Tibial nerve (tissue), 4 donors: ENCODE data around the gene MTLN. TPM values are rescaled to one million over a fixed set of nuclear protein-coding genes. Genes with fewer than 3 reads are reported as not detected.

Experiments used
- DNase-seq, 2 donors: peaks; one replicate each; pipeline ENCODE4 v3.0.0-alpha.2; 2019; ENCODE audit warnings: low spot score in 2 of 2
- H3K27ac ChIP-seq, 4 donors: fragments of 200-600 bp; sonication (generic) in 3 of 4; one replicate each; pipeline ENCODE4 v1.5.1; 2017 to 2019; ENCODE audit warnings: mild to moderate bottlenecking in 1 of 4
- H3K27me3 ChIP-seq, 2 donors: fragments of 200-600 bp; sonication (generic) in 1 of 2; one replicate each; pipeline versions ENCODE4 v1.5.1 to v1.6.0; 2017 to 2019
- H3K36me3 ChIP-seq, 3 donors: fragments of 200-600 bp; sonication (generic); one replicate each; pipeline ENCODE4 v1.5.1; 2018 to 2019
- H3K4me1 ChIP-seq, 4 donors: fragments of 200-600 bp; sonication (generic) in 3 of 4; one replicate each; pipeline ENCODE4 v1.5.1; 2017 to 2019
- H3K4me3 ChIP-seq, 4 donors: fragments of 200-600 bp; sonication (generic) in 3 of 4; one replicate each; pipeline ENCODE4 v1.5.1; 2017 to 2019; ENCODE audit warnings: mild to moderate bottlenecking in 1 of 4, moderate library complexity in 1 of 4
- H3K9me3 ChIP-seq, 4 donors: fragments of 200-600 bp; sonication (generic) in 3 of 4; one replicate each; pipeline ENCODE4 v1.5.1; 2017 to 2019
- CTCF ChIP-seq, 5 experiments: fragments of 200-600 bp in 3 of 5; fragments of 450-650 bp in 2 of 5; sonication (generic) in 3 of 5; IDR thresholded peaks; one replicate each; pipeline ENCODE4 v1.5.1; 2016 to 2019; ENCODE audit warnings: antibody characterized with exemption in 5 of 5, mild to moderate bottlenecking in 3 of 5, moderate library complexity in 2 of 5
- EP300 ChIP-seq, 2 donors: sonication (generic); formaldehyde crosslinking; IDR thresholded peaks; one replicate each; pipeline ENCODE4 v1.6.1; 2017; ENCODE audit warnings: antibody characterized with exemption in 2 of 2, mild to moderate bottlenecking in 1 of 2
- POLR2A ChIP-seq, 2 donors: fragments of 450-650 bp; IDR thresholded peaks; one replicate each; pipeline ENCODE4 v1.6.1; 2017; ENCODE audit warnings: antibody characterized with exemption in 2 of 2, mild to moderate bottlenecking in 2 of 2, moderate library complexity in 2 of 2
- WGBS, 2 donors: methylation state at CpG; one replicate each; pipeline ENCODE4 v1.1.5; 2018; 5-methylcytosine and 5-hydroxymethylcytosine counted together
- total RNA-seq, 4 donors: library from RNA; depleted of rRNA; stranded (reverse); fragments of >200 nt; gene quantifications; one replicate each; pipeline ENCODE4 v1.1.0, GENCODE V29; 2016

Gene MTLN
- total RNA-seq, 4 donors from 2014 or later = 134 to 261 (median 180) TPM

- Histone ChIP-seq H3K4me1 (no peaks in the 10 kb centered on the region), H3K27ac (no peak overlapping the region), H3K27me3 (no peaks in the 10 kb centered on the region), H3K4me3 (no peak overlapping the region), H3K36me3 (peaks cover 0 to 13% (median 0%) of the 10 kb centered on the region in 3 donors), H3K9me3 (no peaks in the 10 kb centered on the region)
- no peak for DNase-seq
- TF ChIP-seq CTCF (IDR thresholded peaks at IDR 0.05) = no peak
- no peak for TF ChIP-seq EP300 (IDR thresholded peaks at IDR 0.05)
- TF ChIP-seq POLR2A (IDR thresholded peaks at IDR 0.05) = no peak
- WGBS, 2 donors = 91 to 92% methylated on average over 6 of the region's 6 CpGs
Measured at GRCh38 chr2:110172506-110172905, 39.8 kb downstream of the MTLN start.

- Histone ChIP-seq H3K27me3 (no peaks in the 10 kb centered on the region), H3K9me3 (no peaks in the 10 kb centered on the region), H3K36me3 (peaks cover 0 to 4% (median 0%) of the 10 kb centered on the region in 3 donors), H3K4me3 (no peak overlapping the region), H3K4me1 (no peaks in the 10 kb centered on the region), H3K27ac (no peak overlapping the region)
- TF ChIP-seq POLR2A (IDR thresholded peaks at IDR 0.05) (no peak), CTCF (IDR thresholded peaks at IDR 0.05) (no peak), EP300 (IDR thresholded peaks at IDR 0.05) (no peak)
- DNase-seq = no peak
- 85 to 86% methylated on average over 3 of the region's 3 CpGs for WGBS, 2 donors
Measured at GRCh38 chr2:110170102-110170501, 42.2 kb downstream of the MTLN start.

DNA sequence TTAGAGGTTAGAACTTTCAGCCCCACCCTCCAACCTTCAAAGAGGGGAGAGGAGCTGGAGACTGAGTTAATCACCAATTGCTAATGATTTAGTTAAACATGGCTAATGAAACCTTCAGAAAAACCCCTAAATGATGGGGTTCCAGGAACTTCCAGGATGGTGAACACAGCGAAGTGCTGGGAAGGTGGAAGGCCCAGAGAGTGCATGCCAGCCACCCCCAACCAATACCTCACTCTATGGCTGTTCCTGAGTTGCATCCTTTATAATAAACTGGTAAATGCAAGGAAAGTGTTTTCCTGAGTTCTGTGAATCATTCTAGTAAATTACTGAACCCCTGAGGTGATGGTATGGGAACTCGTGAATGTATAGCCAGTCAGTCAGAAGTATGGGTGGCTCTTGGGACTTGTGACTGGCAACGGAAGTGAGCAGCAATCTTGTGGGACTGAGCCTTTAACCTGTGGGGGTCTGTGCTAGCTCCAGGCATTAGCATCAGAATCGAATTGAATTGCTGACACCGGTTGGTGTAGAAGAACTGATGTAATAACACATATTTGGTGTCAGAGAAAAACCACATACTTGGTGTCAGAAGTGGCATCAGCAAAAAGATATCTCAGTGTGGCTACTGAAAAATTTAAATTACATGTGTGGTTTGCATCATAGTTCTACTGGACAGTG is 44.9 kb downstream of the MTLN start:
- no peaks in the 10 kb centered on the region for H3K9me3 ChIP-seq
- no peak overlapping the region for H3K4me3 ChIP-seq
- DNase-seq = no peak
- 72 to 74% methylated on average over 5 of the region's 5 CpGs for WGBS, 2 donors
- no peaks in the 10 kb centered on the region for H3K4me1 ChIP-seq
- H3K27me3 ChIP-seq = no peaks in the 10 kb centered on the region
- H3K36me3 ChIP-seq = peaks cover 0 to 20% (median 0%) of the 10 kb centered on the region in 3 donors
- H3K27ac ChIP-seq = no peak overlapping the region
- TF ChIP-seq EP300 (IDR thresholded peaks at IDR 0.05) (no peak), CTCF (IDR thresholded peaks at IDR 0.05) (no peak), POLR2A (IDR thresholded peaks at IDR 0.05) (no peak)

DNA sequence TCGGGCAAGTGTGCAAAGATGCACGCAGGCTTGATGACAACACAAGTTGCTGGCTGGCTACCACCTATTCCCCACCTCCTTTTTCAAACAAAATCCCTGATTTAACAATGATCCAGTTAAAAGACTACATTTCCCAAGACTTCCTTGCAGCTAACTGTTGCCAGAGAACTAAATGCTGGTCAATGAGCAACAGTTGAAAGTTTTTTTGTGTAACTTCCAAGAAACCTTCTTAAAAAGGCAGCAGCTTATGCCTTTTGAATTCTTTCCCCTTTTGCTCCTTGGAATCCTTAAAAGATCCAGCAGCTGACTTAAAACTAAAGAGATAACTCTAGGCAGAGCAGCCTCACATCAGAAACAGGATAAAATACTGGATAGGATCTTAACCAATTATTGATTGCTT is 46.1 kb downstream of the MTLN start:
- H3K27me3 ChIP-seq = no peaks in the 10 kb centered on the region
- H3K4me3 ChIP-seq = no peak overlapping the region
- no peak for TF ChIP-seq EP300 (IDR thresholded peaks at IDR 0.05)
- no peak for TF ChIP-seq POLR2A (IDR thresholded peaks at IDR 0.05)
- TF ChIP-seq CTCF (IDR thresholded peaks at IDR 0.05) = no peak
- H3K36me3 ChIP-seq = peaks cover 0 to 22% (median 0%) of the 10 kb centered on the region in 3 donors
- H3K9me3 ChIP-seq = no peaks in the 10 kb centered on the region
- no peak overlapping the region for H3K27ac ChIP-seq
- 88% methylated on average over 2 of the region's 2 CpGs for WGBS, 2 donors
- H3K4me1 ChIP-seq = no peaks in the 10 kb centered on the region
- DNase-seq = no peak

Other genes with a start within 250 kb of the MTLN start
- 10 to 100 TPM; 12.6 to 33.3 (median 24.7) TPM for gene MALL, start 96.7 kb downstream of the MTLN start, total RNA-seq
- gene NPHP1, start 7.5 kb downstream of the MTLN start, total RNA-seq = 1 to 10 TPM; 3.5 to 8.7 (median 5.9) TPM